Peyer's patch (tissue), 4 donors: ENCODE results near the gene ZNF674.

Source experiments
- CTCF ChIP-seq, 6 experiments: fragments of 450-650 bp in 4 of 6; fragments of 200-600 bp in 2 of 6; sonication (generic) in 1 of 6; IDR thresholded peaks; one replicate each; pipeline ENCODE4 v1.5.1; 2017 to 2019; ENCODE audit warnings: antibody characterized with exemption in 6 of 6, mild to moderate bottlenecking in 3 of 6, moderate library complexity in 1 of 6
- POLR2A ChIP-seq, 2 donors: fragments of 450-650 bp; IDR thresholded peaks; one replicate each; pipeline ENCODE4 v1.5.1; 2017; ENCODE audit warnings: antibody characterized with exemption in 2 of 2, mild to moderate bottlenecking in 2 of 2, moderate library complexity in 2 of 2

GRCh38 chrX:46554942-46555341, 9.7 kb upstream of the ZNF674 start:
- TF ChIP-seq CTCF (IDR thresholded peaks at IDR 0.05) (peak in 3 of 6 experiments; percentile 28 to 42 (median 40)), POLR2A (IDR thresholded peaks at IDR 0.05) (no peak)
